ENCODE results near the gene MTHFD1. TPM values are rescaled to one million over a fixed set of nuclear protein-coding genes. Genes with fewer than 3 reads are reported as not detected.
A peak's percentile ranks its signal among the peaks of the same experiment; 100 is the strongest.

The MTHFD1 gene
- total RNA-seq (104 and 114 TPM in 2 replicates), polyA plus RNA-seq (18.9 and 26.3 TPM in 2 replicates), polyA minus RNA-seq (49.4 and 68.1 TPM in 2 replicates), Bru-seq, nascent RNA (percentile 72 among the genes with signal in this experiment), BruChase-seq, experiment 1, labeled RNA remaining after a 6-hour chase (percentile 69 among the genes with signal in this experiment), BruChase-seq, experiment 2, labeled RNA remaining after a 2-hour chase (percentile 65 among the genes with signal in this experiment)
- 28.2 and 37.3 TPM in 2 replicates for polyA plus RNA-seq (2011; cell fraction: cytosol; rRNA removed)
- 58.6 and 64.1 TPM in 2 replicates for polyA plus RNA-seq (2011; cell fraction: nucleus; rRNA removed)
- polyA plus RNA-seq (2012), result 54.2 and 84.8 TPM in 2 replicates
- 143 TPM for polyA minus RNA-seq (2011; cell fraction: cytosol; rRNA and poly(A)+ RNA removed)
- polyA minus RNA-seq (2011; cell fraction: nucleus; rRNA and poly(A)+ RNA removed), result 39.9 and 65.6 TPM in 2 replicates
- long read RNA-seq, transcript MTHFD1-201 (28 exons, 3,136 nt), result major isoform, 199 of 251 reads
- long read RNA-seq, partial matches to known transcripts, result 31 of 251 reads
- long read RNA-seq, other reads (novel, unspliced or antisense), result 21 of 251 reads

DNA sequence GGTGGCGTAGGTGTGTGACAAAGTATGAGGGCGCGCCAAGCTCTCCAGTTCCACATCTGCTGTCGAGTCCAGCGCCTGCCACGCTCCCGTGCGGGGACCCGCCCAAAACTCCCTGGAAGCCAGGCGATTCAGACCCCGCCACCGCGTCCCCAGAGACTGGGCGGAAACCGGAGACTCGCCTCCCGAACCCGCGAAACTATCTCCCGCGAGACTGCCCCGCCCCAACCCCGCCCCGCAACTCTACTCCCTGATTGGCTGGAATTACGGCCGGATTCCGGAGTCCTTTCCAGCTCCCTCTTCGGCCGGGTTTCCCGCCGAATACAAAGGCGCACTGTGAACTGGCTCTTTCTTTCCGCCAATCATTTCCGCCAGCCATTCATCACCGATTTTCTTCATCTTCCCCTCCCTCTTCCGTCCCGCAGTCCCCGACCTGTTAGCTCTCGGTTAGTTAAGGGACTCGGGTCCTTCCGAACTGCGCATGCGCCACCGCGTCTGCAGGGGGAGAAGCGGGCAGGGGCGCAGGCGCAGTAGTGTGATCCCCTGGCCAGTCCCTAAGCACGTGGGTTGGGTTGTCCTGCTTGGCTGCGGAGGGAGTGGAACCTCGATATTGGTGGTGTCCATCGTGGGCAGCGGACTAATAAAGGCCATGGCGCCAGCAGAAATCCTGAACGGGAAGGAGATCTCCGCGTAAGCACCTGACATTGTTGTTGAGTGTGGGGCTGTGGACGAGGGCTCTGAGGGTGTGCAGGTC is at the start of gene MTHFD1:
MTHFD1 (plus strand) TSS at position 572 of the 751 bp plus-strand sequence; CDS start at position 647, 75 bp downstream.
- Histone ChIP-seq H4K20me1 (replicated peaks; ENCODE audit: control insufficient read depth, extremely low read depth, insufficient read depth, low read length) (no peaks in the 10 kb centered on the region), H3K27ac (ENCODE audit: insufficient read depth, low read depth, low read length) (peak within 1 kb of the TSS; percentile 68), H3K27me3 (ENCODE audit: control insufficient read depth in 2 of 2, insufficient read depth in 2 of 2, low read length in 2 of 2) (no peaks in the 10 kb centered on the region), H3K4me3 (replicated peaks in 1 of 3; ENCODE audit: insufficient read depth in 1 of 3, low read depth in 1 of 3, low read length in 3 of 3) (peak within 1 kb of the TSS; percentile 56 to 94 (median 88)), H3K9me1 (replicated peaks; ENCODE audit: control insufficient read depth, extremely low read depth, insufficient read depth, low read length) (no peaks in the 10 kb centered on the region), H3K9me3 (replicated peaks; ENCODE audit: control insufficient read depth, insufficient read depth, low read length) (no peaks in the 10 kb centered on the region), H3K79me2 (ENCODE audit: control insufficient read depth, insufficient read depth, low read length) (peaks cover 35% of the 10 kb centered on the region), H2AFZ (ENCODE audit: low read depth, low read length) (peak within 1 kb of the TSS; percentile 77), H3K36me3 (ENCODE audit: control insufficient read depth in 2 of 2, extremely low read depth in 1 of 2, insufficient read depth in 2 of 2, low read length in 2 of 2) (peaks cover 0 to 3% of the 10 kb centered on the region in 2 experiments), H3K4me1 (ENCODE audit: control insufficient read depth, extremely low read depth, insufficient read depth, low read length) (peaks cover 16% of the 10 kb centered on the region), H3K4me2 (ENCODE audit: insufficient read depth, low read length) (peak within 1 kb of the TSS; percentile 100), H3K9ac (replicated peaks; ENCODE audit: extremely low read depth, insufficient read depth, low read length) (peak within 1 kb of the TSS; percentile 94)
- BruUV-seq (replicated peaks), result no TSS peak
- TF ChIP-seq GATA2 (IDR thresholded peaks at IDR 0.05; ENCODE audit: insufficient read depth, insufficient read length, low read depth, low read length) (no peak), MYC (IDR thresholded peaks at IDR 0.05; ENCODE audit: low read depth, low read length) (peak; percentile 97), FOS (IDR thresholded peaks at IDR 0.05; ENCODE audit: borderline replicate concordance, insufficient read depth, low read length) (no peak), JUN (IDR thresholded peaks at IDR 0.05; ENCODE audit: borderline replicate concordance, insufficient read depth, insufficient read length, low read depth) (no peak), MAX (IDR thresholded peaks at IDR 0.05; ENCODE audit: insufficient read depth, insufficient read length) (peak; percentile 97), POLR2A (IDR thresholded peaks at IDR 0.05; ENCODE audit: low read depth, low read length) (peak; percentile 48), CTCF (IDR thresholded peaks at IDR 0.05; ENCODE audit: extremely low read depth in 1 of 2, insufficient read depth in 1 of 2, low read depth in 1 of 2, low read length in 2 of 2) (no peak), EZH2 (IDR thresholded peaks at IDR 0.05; ENCODE audit: borderline replicate concordance, low read depth, low read length, severe bottlenecking) (no peak), POLR2AphosphoS5 (IDR thresholded peaks at IDR 0.05; ENCODE audit: insufficient read depth, low read depth, low read length) (peak; percentile 52)
- CTCF ChIA-PET, result interaction anchor here (0.6 to 2.5 kb wide), 20 partner anchors 10 to 1090 kb away, joined by 3 to 14 read pairs (median 4); partner anchors contain the start of gene HSPA2
- intact Hi-C loops (cut with micrococcal nuclease) (loop anchor here (1.0 to 10.0 kb wide), 4 partner anchors 41 to 533 kb away; partner anchors contain the start of genes SYNE2 and ZBTB25), dilution Hi-C loops (cut with MboI; ENCODE audit: extremely low pct_ligation_motif_present, low sequenced_read_pairs) (no loop called here)
- POLR2A ChIA-PET, result interaction anchor here (0.6 to 2.1 kb wide), 10 partner anchors 9 to 957 kb away, joined by 3 to 12 read pairs (median 4); partner anchors contain the start of gene HSPA2
- FAIRE-seq, result peak; percentile 94
- peak; percentile 99 for DNase-seq (ENCODE audit: low read depth, low spot score)

All from endothelial cell of umbilical vein (primary cell).